ENCODE measurements around the gene TRMT112.
"Not testable (repeated sequence)": the region's sequence is repeated elsewhere in the genome, so short reads cannot be mapped to it uniquely, and the experiment has no call there.

TRMT112 gene

DNA sequence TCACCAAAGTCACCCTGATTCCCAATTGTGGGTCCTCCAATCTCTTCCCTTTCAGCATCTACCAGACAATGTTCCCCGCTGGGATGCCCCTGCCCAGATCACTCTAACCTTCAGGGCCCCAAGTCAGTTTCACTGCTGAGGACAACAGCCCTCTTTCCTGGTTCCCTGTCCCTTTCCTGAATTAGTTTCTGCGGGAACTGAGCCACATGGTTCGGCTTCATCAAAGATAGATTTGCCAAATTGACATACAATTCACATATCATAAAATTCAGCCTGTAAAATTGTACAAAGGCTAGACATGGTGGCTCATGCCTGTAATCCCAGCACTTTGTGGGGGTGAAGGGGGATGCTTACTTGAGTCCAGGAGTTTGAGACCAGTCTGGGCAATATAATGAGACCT, 10.6 kb upstream of the TRMT112 start:
- no peak for DNase-seq

DNA sequence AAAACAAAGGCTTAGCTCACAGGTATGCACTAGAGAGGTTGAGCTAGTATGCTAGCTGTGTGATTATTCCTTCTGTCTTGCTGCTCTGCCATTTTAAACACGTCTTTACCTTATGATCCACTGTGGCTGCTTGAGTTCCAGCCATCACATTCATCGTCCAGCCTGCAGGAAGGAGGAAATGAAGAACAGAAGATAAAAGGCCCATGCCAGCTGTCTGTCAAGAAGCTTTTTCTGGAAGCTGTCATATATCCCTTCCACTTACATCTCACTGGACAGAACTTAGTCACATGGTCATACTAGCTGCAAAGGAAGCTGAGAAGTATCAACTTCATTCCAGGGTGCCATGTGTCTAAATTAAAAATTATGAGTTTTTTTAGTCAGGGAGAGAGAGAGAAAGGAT, 10.0 kb upstream of the TRMT112 start:
- DNase-seq = no peak

DNA sequence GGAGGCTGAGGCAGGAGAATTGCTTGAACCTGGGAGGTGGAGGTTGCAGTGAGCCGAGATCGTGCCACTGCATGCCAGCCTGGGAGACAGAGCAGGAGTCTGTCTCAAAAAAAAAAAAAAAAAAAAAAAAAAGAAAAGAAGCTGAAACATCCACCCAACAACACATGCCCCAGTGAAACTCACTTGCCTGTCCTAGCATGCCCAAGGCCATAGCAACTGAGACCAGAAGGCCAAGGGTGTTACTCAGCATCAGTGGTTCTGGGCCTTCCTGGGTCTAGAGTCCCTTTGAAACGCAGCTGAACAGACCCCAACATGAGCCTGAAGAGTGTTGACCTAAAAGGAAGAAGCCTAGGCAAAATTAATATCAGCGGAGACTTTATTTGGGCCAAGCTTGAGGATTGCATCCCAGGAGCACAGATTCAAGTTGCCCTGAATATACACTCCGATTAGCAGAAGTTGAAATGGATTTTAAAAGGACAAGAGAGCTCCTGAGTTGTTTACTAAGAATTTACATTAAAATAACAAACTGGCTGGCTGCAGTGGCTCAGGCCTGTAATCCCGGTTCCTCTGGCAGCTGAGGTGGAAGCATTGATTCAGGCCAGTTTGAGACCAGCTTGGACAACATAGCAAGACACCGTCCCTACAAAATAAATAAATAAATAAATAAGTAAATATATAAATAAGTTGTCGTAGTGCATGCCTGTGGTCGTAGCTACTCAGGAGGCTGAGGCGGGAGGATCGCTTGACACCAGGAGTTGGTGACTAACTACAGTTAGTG, 7.5 kb upstream of the TRMT112 start:
- DNase-seq = no peak

DNA sequence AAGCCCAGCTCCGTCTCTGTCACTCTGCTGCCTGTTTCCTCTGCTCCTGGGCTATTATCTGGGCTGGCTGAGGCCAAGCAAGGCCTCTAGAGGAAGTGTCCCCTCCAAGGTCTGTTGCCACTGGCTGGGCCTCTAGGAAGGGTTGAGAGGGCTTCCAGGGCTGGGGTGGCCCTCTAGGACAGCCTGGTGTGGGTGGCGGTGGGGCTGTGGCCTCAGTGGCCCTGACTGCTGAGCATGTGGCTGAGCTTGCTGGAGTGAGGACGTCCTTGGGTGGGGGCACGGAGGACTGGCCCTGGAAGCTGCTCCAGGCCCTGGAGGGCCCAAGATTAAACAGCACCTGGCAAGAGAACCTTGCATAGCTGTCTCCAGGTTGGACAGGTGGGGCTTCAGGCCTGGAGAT, 6.6 kb upstream of the TRMT112 start:
- DNase-seq = not testable (repeated sequence)

DNA sequence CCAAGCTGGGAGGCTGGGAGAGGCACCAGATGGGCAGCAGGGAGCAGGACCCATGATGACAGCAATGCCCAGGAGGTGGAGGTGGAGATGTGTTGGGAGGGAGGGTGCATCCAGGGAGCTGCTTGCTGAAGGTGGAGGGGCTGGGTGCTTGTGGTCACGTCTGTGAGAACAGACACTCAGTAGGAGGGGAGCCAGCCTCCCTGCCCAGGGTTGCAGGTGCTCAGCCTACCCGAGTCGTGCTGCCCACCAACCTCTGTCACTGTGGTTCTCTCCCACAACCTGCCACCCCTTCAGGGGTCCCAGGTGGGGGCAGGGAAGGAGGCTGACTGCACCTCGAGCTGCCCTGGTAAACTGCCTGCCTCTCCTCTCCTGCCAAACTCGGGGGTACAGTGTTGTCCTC, 6.0 kb upstream of the TRMT112 start:
- no peak for DNase-seq

DNA sequence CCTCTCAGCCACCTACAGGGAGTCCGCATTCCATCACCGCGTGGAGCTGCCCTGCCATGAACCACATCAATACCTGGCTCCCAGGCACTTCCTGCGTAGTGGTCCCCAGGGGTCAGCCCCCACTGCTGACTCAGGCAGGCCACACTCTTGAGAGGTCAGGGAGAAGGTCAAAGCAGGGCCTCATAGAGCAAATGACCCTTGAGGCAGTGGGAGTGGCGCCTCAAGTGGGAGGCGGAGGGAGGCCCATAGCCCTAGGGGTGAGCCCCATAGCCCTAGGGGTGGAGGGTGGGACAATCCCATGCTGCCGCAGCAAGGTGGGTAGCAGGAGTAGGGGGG, 5.5 kb upstream of the TRMT112 start:
- no peak for DNase-seq

DNA sequence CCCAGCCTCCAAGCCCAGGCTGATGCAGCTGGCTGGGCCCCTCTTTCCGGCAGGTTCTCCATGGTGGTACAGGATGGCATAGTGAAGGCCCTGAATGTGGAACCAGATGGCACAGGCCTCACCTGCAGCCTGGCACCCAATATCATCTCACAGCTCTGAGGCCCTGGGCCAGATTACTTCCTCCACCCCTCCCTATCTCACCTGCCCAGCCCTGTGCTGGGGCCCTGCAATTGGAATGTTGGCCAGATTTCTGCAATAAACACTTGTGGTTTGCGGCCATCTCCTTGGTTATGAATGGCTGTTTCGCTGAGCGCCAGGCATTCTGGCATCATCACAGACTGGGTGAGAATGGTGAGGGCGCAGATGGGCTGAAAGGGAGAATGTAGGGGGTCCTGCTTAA, 4.2 kb upstream of the TRMT112 start:
- no peak for DNase-seq

DNA sequence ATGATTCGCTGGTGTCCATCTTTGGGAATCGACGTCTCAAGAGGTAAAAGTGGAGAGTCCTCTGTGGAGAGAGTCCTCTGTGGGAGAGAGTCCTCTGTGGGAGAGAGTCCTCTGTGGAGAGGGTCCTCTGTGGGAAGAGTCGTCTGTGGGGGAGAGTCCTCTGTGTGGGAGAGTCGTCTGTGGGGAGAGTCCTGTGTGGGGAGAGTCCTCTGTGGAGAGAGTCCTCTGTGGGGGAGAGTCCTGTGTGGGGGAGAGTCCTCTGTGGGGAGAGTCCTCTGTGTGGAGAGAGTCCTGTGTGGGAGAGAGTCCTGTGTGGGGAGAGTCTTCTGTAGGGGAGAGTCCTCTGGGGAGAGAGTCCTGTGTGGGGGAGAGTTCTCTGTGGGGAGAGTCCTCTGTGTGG, 3.7 kb upstream of the TRMT112 start:
- no peak for DNase-seq

DNA sequence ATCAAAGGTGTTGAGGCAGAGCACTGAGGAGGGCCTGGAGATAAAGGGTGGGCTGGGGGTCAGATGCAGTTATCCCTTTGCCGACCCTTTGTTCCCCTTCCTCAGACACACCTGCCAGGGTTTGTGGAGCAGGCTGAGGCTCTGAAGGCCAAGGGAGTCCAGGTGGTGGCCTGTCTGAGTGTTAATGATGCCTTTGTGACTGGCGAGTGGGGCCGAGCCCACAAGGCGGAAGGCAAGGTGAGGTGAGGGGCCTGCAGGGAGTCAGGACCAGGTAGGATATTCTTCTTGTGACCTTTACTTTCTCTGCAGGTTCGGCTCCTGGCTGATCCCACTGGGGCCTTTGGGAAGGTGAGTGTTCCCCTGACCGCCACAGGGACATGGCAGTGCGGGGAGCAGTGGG, 3.2 kb upstream of the TRMT112 start:
- DNase-seq = no peak

DNA sequence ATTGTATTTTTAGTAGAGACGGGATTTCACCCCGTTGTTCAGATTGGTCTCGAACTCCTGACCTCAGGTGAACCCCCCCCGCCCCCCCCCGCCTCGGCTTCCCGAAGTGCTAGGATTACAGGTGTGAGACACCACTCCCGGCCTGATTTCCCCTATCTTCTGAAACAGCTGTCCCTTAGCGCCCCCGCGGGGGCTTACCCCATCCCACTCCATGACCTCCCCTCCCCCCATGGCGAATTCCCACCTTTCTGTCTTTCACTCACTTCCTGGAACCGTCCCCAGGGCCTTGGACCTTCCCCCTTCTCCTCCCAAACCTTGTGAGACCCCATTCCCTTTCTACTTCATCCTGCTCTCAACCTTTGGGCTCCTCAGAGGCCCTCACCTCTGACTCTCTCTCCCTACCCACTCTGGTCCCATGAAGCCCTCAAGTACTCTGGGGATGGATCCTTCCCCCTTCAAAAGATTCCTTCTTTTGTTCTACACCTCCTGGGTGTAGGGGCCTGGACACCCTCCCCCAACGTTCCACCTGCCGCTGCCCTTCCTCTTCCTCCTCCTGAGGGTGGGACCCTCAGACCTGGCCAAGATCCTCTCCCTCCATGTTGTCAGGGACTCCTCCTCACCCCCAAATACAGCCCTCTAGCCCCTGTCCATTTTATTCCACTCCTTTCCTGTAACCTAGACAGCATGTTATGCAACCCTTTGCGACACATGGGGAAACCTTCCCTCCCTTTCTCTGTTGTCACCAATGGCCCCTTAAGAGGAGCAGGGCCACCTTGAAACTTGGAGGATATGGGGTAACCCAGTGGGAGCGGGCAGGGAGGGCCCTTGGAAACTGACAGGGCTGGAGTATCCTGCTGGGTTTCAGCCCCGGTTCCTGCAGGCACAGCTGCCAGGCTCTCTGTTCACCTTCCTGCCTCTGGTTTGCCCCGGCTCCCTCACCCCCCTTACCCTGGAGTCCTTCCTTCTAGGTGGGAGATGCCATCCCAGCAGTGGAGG, 1.7 kb upstream of the TRMT112 start:
- DNase-seq = no peak

DNA sequence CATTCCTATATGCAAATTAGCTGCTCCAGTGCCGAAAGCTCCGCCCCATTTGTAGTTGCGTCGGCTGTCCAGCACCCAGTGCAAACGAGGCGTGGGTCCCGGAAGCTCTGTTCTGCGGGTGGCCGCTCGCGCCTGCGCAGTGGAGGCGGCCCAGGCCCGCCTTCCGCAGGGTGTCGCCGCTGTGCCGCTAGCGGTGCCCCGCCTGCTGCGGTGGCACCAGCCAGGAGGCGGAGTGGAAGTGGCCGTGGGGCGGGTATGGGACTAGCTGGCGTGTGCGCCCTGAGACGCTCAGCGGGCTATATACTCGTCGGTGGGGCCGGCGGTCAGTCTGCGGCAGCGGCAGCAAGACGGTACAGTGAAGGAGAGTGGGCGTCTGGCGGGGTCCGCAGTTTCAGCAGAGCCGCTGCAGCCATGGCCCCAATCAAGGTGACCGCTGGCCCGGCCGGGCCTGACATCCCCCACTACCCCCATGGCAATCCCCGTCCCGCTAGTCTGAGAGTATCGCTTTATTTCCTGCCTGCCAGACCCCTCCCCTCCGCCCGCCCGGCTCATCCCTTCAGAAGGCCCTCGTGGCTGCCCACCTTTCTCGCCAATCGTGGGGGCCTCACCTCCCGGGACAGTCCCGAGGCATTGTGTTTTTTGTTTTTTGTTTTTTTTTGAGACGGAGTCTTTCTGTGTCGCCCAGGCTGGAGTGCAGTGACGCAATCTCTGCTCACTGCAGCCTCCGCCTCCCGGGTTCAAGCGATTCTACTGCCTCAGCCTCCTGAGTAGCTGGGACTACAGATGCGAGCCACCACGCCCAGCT, 804 bp upstream of the TRMT112 start, which contains the start of gene PRDX5:
PRDX5 (plus strand) TSS at position 161 of the 805 bp plus-strand sequence; CDS start at position 256, 95 bp downstream.
- peak; percentile 95 for DNase-seq

DNA sequence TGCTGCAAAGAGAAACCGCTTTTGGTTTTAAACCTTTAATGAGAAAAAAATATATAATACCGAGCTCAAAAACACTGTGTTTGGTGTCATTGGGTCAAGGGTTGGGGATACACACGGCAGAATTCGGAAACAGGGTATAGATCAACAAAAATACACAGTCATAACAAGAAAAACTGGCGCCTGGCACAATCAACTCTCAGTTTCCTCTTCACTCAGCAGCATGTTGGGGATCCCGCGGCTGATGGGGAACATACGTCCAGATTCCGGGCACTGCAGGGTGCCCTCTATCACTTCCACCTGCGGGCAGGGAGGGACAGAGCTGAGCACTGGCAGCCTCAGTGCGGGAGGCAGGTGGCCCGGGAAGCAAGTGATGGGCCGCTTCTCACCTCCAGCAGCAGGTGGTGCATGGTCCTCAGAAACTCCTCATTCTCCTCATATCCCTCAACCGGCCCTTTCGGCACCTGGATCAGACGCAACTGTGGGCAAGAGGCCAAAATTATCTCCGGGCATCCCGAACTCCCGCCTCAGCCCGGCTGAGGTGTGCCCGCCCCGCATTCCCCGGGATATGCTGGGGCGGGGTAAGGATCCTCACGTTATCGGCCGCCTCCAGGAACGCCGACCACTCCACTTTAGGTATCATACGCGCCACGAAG, 561 bp downstream of the TRMT112 start:
- peak; percentile 40 for DNase-seq

DNA sequence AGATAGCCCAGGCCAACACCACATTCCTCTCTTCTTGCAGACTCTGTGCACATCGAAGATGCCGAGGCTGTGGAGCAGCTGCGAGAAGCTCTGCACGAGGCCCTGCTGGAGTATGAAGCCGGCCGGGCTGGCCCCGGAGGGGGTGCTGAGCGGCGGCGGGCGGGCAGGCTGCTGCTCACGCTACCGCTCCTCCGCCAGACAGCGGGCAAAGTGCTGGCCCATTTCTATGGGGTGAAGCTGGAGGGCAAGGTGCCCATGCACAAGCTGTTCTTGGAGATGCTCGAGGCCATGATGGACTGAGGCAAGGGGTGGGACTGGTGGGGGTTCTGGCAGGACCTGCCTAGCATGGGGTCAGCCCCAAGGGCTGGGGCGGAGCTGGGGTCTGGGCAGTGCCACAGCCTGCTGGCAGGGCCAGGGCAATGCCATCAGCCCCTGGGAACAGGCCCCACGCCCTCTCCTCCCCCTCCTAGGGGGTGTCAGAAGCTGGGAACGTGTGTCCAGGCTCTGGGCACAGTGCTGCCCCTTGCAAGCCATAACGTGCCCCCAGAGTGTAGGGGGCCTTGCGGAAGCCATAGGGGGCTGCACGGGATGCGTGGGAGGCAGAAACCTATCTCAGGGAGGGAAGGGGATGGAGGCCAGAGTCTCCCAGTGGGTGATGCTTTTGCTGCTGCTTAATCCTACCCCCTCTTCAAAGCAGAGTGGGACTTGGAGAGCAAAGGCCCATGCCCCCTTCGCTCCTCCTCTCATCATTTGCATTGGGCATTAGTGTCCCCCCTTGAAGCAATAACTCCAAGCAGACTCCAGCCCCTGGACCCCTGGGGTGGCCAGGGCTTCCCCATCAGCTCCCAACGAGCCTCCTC, 1.5 kb downstream of the TRMT112 start:
- not testable (repeated sequence) for DNase-seq

DNA sequence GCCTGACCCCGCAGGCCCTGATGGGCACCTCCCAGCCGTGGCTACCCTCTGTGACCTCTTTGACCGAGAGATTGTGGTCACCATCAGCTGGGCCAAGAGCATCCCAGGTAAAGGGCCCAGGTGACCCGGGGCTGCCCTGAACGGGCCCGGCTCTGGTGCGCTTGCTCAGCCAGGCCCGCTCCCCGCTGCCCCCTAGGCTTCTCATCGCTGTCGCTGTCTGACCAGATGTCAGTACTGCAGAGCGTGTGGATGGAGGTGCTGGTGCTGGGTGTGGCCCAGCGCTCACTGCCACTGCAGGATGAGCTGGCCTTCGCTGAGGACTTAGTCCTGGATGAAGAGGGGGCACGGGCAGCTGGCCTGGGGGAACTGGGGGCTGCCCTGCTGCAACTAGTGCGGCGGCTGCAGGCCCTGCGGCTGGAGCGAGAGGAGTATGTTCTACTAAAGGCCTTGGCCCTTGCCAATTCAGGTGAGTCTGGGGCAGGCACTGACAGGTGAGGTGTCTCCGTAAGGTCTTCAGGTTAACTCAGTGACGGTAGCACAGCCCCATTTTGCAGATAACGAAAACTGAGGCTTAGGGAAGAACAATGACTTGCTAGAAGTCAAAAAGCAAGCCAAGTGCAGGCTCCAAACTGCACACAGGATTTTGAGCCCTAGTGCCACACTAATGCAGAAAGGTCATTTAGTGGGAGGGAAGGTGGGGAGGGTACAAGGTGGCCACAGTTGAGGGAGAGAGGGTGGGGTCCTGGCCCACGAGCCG, 2.4 kb downstream of the TRMT112 start:
- DNase-seq = no peak

DNA sequence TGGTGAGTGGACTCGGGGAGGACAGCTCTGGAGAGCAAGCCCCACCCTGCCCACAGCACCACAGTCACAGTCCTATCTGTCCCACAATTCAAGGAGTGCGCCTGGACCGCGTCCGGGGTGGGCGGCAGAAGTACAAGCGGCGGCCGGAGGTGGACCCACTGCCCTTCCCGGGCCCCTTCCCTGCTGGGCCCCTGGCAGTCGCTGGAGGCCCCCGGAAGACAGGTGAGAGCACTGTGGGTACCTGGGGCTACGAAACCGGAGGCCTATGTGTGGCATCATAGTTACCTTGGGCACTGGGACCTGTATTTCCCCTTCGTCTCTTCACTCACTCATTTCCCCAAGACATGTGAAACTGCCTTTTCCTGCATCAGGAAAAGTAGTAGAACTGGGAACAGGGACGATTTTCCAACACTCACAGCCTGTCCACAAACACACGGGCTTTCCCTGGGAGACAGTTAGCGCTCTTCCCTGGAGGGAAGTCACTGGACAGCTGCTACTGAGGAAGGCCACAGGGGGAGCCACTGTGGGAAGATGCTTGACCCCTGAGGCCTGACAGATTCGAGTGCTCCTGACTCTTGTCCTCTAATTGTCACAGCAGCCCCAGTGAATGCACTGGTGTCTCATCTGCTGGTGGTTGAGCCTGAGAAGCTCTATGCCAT, 3.1 kb downstream of the TRMT112 start:
- no peak for DNase-seq

DNA sequence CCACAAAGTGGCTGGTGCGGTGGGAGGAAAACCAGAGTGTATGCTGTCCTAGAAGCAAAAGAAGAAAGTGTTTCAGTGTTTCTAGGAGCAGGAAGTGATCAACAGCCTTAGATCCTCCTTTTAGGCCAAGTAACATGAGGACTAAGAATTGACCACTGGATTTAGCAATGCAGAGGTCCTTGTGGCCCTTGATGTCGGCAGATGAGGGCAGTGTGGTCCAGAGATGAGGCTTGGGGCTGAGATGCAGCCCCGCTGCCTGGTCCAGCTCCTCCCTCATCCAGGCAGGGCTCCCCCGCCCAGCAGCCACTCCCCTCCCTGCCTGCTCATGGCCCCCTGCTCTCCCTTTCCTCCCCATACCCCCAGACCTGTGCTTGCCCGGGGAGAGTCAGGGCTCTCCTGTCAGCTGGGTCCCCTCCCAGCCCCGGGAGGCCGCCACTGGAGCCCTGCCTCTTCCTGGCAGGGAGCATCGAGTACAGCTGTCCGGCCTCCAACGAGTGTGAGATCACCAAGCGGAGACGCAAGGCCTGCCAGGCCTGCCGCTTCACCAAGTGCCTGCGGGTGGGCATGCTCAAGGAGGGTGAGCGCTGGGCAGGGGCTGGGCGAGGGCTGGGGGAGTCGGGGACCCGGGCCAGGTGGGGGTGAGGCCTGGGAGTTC, 3.7 kb downstream of the TRMT112 start:
- DNase-seq = no peak

DNA sequence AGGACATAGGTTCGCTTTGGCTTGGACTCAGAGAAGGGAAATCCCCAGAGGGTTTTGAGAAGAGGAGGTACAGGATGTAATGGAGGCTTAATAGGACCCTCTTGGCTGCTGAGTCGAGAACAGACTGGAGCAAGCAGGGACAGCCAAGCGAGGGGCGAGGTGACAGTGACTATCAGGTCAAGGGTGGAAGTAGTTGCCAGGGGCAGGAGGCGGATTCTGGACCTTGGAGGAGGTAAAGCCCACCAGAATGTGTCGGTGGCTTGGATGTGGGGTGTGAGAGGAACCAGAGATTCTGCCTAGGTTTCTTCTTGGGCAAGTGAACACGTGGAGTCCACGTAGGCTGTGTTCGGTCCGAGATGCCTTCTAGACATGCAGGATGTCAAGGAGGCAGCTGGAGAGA, 4.4 kb downstream of the TRMT112 start:
- no peak for DNase-seq

DNA sequence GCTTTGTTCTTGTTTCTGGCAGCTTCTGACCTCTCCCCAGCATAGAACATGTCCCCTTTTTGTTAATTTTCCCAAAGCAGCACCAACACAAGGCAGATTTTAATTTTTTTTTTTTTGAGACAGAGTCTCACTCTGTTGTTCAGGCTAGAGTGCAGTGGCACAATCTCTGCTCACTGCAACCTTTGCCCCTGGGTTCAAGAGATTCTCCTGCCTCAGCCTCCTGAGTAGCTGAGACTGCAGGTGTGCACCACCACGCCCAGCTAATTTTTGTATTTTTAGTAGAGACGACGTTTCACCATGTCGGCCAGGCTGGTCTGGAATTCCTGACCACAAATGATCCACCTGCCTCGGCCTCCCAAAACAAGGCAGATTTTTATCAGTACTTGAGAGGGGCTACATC, 9.6 kb downstream of the TRMT112 start:
- not testable (repeated sequence) for DNase-seq

DNA sequence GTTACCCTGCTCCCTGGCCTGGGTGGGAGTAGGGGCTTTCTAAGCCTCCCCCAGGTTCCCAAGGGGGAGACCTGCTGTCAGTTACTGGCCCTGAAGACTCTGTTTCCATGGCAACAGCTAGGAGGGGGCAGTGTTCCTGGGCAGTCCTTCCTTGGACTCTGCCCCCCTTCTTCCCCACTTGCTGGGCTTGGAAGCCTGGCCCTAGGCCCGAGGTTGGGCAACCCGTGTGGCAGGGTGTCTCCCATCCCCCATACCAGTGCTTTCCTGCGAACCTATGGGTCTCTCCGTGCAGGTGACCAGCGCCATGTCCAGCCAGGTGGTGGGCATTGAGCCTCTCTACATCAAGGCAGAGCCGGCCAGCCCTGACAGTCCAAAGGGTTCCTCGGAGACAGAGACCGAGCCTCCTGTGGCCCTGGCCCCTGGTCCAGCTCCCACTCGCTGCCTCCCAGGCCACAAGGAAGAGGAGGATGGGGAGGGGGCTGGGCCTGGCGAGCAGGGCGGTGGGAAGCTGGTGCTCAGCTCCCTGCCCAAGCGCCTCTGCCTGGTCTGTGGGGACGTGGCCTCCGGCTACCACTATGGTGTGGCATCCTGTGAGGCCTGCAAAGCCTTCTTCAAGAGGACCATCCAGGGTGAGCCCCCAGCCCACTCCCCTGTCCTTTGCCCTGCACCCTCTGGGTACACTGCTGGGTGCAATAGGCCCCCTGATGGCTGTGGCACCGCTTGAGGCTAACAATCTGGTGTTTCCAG, 10.3 kb downstream of the TRMT112 start:
- DNase-seq = no peak

Measured in CD4-positive, alpha-beta T cell treated with Interleukin-17A for 4 hours (primary cell).